GM12878 (cell line): ENCODE measurements around the gene AASDH. TPM values are rescaled to one million over a fixed set of nuclear protein-coding genes. Genes with fewer than 3 reads are reported as not detected.

ENCODE experiments used
- ATAC-seq: fragments of 200-7000 bp; cut with Tn5 transposase; 3 replicates; pipeline ENCODE4 v1.9.1; 2020; ENCODE audit warnings: mild to moderate bottlenecking, moderate library complexity
- BruUV-seq: library from RNA; stranded (reverse); fragments of 400-500 nt; replicated peaks from 2 replicates; lab custom pipeline; 2021; lab: Mats Ljungman, UMichigan
- CTCF ChIA-PET: fragments of 300-600 bp; sonication (Branson Sonifier 250); formaldehyde crosslinking; extraction: SDS; loops from one replicate; lab custom pipeline; 2021; ENCODE audit warnings: inconsistent platforms; lab: Yijun Ruan, JAX
- POLR2A ChIA-PET: fragments of 350-600 bp; formaldehyde crosslinking; extraction: SDS; loops from one replicate; lab custom pipeline; 2021; ENCODE audit warnings: inconsistent platforms; lab: Charles Lee
- RAD21 ChIA-PET: fragments of 300-600 bp; sonication (Branson Sonifier 250); formaldehyde crosslinking; loops from one replicate; lab custom pipeline; 2023; ENCODE audit warnings: antibody characterized with exemption; ENCODE audit not compliant: unreplicated experiment; lab: Charles Lee
- SMC1A ChIA-PET: fragments of 300-600 bp; sonication (Branson Sonifier 250); formaldehyde crosslinking; loops from one replicate; lab custom pipeline; 2023; ENCODE audit not compliant: unreplicated experiment, uncharacterized antibody; lab: Charles Lee
- DNase-seq: peaks from one replicate; pipeline ENCODE4 v3.0.0-alpha.2; 2011; ENCODE audit warnings: low read depth, low spot score
- FAIRE-seq: peaks from 3 replicates; lab custom pipeline; 2011; peaks lifted over from hg19 to GRCh38; lab: Jason Lieb, UNC
- H2AFZ ChIP-seq: 2 replicates; pipeline ENCODE4 v1.6.0; 2011; ENCODE audit warnings: low read depth, low read length, control low read depth; ENCODE audit not compliant: control insufficient read depth
- H3K27ac ChIP-seq: 2 replicates; pipeline ENCODE4 v1.5.1; 2011; ENCODE audit warnings: control low read depth; ENCODE audit not compliant: control insufficient read depth, insufficient read depth
- H3K27me3 ChIP-seq, 2 experiments: replicated peaks in 1 of 2; 2 replicates each; pipeline versions ENCODE4 v1.6.0 to v1.6.1; 2011; ENCODE audit warnings: low read length in 1 of 2; ENCODE audit not compliant: control insufficient read depth in 2 of 2, insufficient read depth in 2 of 2
- H3K36me3 ChIP-seq, 2 experiments: 2 replicates each; pipeline ENCODE4 v1.5.1; 2011; ENCODE audit warnings: low read length in 1 of 2; ENCODE audit not compliant: control insufficient read depth in 2 of 2, insufficient read depth in 2 of 2
- H3K4me1 ChIP-seq: 2 replicates; pipeline ENCODE4 v1.6.1; 2011; ENCODE audit warnings: mild to moderate bottlenecking, low read length, moderate library complexity, mixed read lengths; ENCODE audit not compliant: control insufficient read depth, insufficient read depth
- H3K4me2 ChIP-seq: 2 replicates; pipeline ENCODE4 v1.6.0; 2011; ENCODE audit warnings: control low read depth; ENCODE audit not compliant: control insufficient read depth, insufficient read depth
- H3K4me3 ChIP-seq: fragments of 200-600 bp; sonication (generic); 2 replicates; pipeline ENCODE4 v1.5.1; 2016
- H3K79me2 ChIP-seq: 2 replicates; pipeline ENCODE4 v1.6.0; 2011; ENCODE audit warnings: low read length; ENCODE audit not compliant: control insufficient read depth, insufficient read depth
- H3K9ac ChIP-seq: 2 replicates; pipeline ENCODE4 v1.8.0; 2011; ENCODE audit warnings: low read length, control low read depth, mixed read lengths; ENCODE audit not compliant: control insufficient read depth, insufficient read depth
- H3K9me3 ChIP-seq: replicated peaks from 3 replicates; pipeline ENCODE4 v1.5.1; 2011; ENCODE audit warnings: mild to moderate bottlenecking, low read length; ENCODE audit not compliant: control insufficient read depth, insufficient read depth
- H4K20me1 ChIP-seq: 2 replicates; pipeline ENCODE4 v1.6.0; 2011; ENCODE audit not compliant: control insufficient read depth, insufficient read depth
- BRCA1 ChIP-seq: IDR thresholded peaks from 2 replicates; pipeline ENCODE4 v1.6.1; 2011; ENCODE audit warnings: low read depth, low read length, improper control_type of control experiment
- CHD1 ChIP-seq: IDR thresholded peaks from 2 replicates; pipeline ENCODE4 v1.6.1; 2012; ENCODE audit warnings: low read depth, low read length, improper control_type of control experiment
- CREB1 ChIP-seq: IDR thresholded peaks from 2 replicates; pipeline ENCODE4 v1.6.1; 2012; ENCODE audit warnings: low read depth, mild to moderate bottlenecking, inconsistent platforms
- CUX1 ChIP-seq: IDR thresholded peaks from 2 replicates; pipeline ENCODE4 v1.6.1; 2012; ENCODE audit warnings: improper control_type of control experiment, low read depth, low read length; ENCODE audit not compliant: insufficient replicate concordance
- HDAC2 ChIP-seq: fragments of 200-600 bp; sonication (generic); IDR thresholded peaks from 2 replicates; pipeline ENCODE4 v1.6.1; 2017
- HSF1 ChIP-seq: fragments of 150-350 bp; IDR thresholded peaks from 2 replicates; pipeline ENCODE4 v1.6.1; 2014; ENCODE audit warnings: mild to moderate bottlenecking, low read depth, low read length
- IKZF1 ChIP-seq: fragments of 450-650 bp; conservative IDR thresholded peaks from 2 replicates; pipeline ENCODE4 v1.6.1; 2017; ENCODE audit warnings: antibody characterized with exemption, mild to moderate bottlenecking
- IKZF2 ChIP-seq, 2 experiments: fragments of 450-650 bp; IDR thresholded peaks; 2 replicates each; pipeline ENCODE4 v1.6.1; 2017; ENCODE audit warnings: mild to moderate bottlenecking in 2 of 2, moderate library complexity in 2 of 2
- RAD21 ChIP-seq: IDR thresholded peaks from 2 replicates; pipeline ENCODE4 v1.6.1; 2011; ENCODE audit warnings: mild to moderate bottlenecking, low read depth, low read length, moderate library complexity; ENCODE audit not compliant: insufficient read depth
- RUNX3 ChIP-seq: IDR thresholded peaks from 2 replicates; pipeline ENCODE4 v1.6.1; 2012; ENCODE audit warnings: low read length, inconsistent platforms
- SPI1 ChIP-seq: IDR thresholded peaks from 2 replicates; pipeline ENCODE4 v1.6.1; 2011; ENCODE audit warnings: low read depth, mild to moderate bottlenecking, low read length, moderate library complexity, borderline replicate concordance; ENCODE audit not compliant: insufficient read depth
- SUPT20H ChIP-seq: IDR thresholded peaks from 2 replicates; pipeline ENCODE4 v1.6.1; 2011; ENCODE audit warnings: low read depth, mild to moderate bottlenecking, low read length, moderate library complexity, borderline replicate concordance; ENCODE audit not compliant: control insufficient read depth
- ZBTB11 ChIP-seq: fragments of 450-650 bp; formaldehyde crosslinking; IDR thresholded peaks from 2 replicates; pipeline ENCODE4 v1.5.0; 2022; ENCODE audit warnings: mild to moderate bottlenecking, missing genetic modification characterization
- ZNF217 ChIP-seq: fragments of 450-650 bp; IDR thresholded peaks from 2 replicates; pipeline ENCODE4 v1.6.1; 2017; ENCODE audit warnings: antibody characterized with exemption, mild to moderate bottlenecking
- WGBS: methylation state at CpG from one replicate; pipeline ENCODE4 v1.1.6; 2016; ENCODE audit warnings: low lambda C conversion rate; ENCODE audit not compliant: insufficient replicate concordance, insufficient coverage; ENCODE audit errors: missing lambda C conversion rate; 5-methylcytosine and 5-hydroxymethylcytosine counted together
- in situ Hi-C: fragments of 300-500 bp; cut with MboI; formaldehyde crosslinking; loops from 9 replicates; pipeline ENCODE4 v1.14.3; 2018; ENCODE audit warnings: mixed read lengths
- intact Hi-C: fragments of 100-400 bp; cut with micrococcal nuclease; formaldehyde crosslinking; loops from one replicate; pipeline ENCODE4 v1.14.2; 2022; ENCODE audit not compliant: unreplicated experiment
- polyA plus RNA-seq, 11 experiments: library from polyadenylated mRNA; depleted of rRNA in 4 of 11; unstranded in 6 of 11; stranded (reverse) in 5 of 11; fragments of >200 nt; fragmentation: Nextera tagmentation in 4 of 11; fragmentation: Illumina TruSeq in 1 of 11; extraction: Ambion mirVana in 4 of 11; extraction: Trizol in 1 of 11; gene quantifications; 1 replicate in 1 of 11; 2 replicates in 10 of 11; pipeline versions ENCODE4 v1.2.1 to v1.2.3, GENCODE V29; 2011 to 2016; ENCODE audit warnings: inconsistent platforms in 2 of 11, missing spikeins in 2 of 11, low read depth in 1 of 11
- total RNA-seq, 4 experiments: library from RNA; depleted of rRNA in 3 of 4; stranded (reverse); fragments of >200 nt in 3 of 4; fragmentation: Illumina TruSeq in 1 of 4; extraction: Trizol in 1 of 4; gene quantifications; 2 replicates each; pipeline versions ENCODE4 v1.2.1 to v1.2.3, GENCODE V29; 2013 to 2021

AASDH gene
- total and polyA plus RNA-seq, 10 of the 15 experiments (the other 5 are each of a cell fraction or from before 2014, with no cell fraction given): 7.3 to 19.1 (median 11.3) TPM

GRCh38 chr4:56424176-56424575 lies 36.9 kb upstream of the AASDH start (continued):
- TF ChIP-seq CUX1 (no peak), RUNX3 (no peak), HDAC2 (no peak), CREB1 (no peak), CHD1 (no peak), RAD21 (no peak), ZNF217 (no peak)

GRCh38 chr4:56417396-56417795 lies 30.1 kb upstream of the AASDH start:
- H4K20me1 ChIP-seq: no peaks in the 10 kb centered on the region
- no peak overlapping the region for H3K4me3 ChIP-seq
- RAD21 ChIA-PET: no interaction called here
- BruUV-seq: no TSS peak
- H3K27ac ChIP-seq: no peak overlapping the region
- no peak overlapping the region for H2AFZ ChIP-seq
- in situ Hi-C loops: no loop called here
- 97% methylated on average over 3 of the region's 3 CpGs for WGBS
- 0 out of 4 replicates have a peak, but pooled peaks cover 0 to 3% of the 10 kb centered on the region in 2 experiments for H3K36me3 ChIP-seq
- no peaks in the 10 kb centered on the region for H3K27me3 ChIP-seq
- H3K9ac ChIP-seq: no peak overlapping the region
- DNase-seq: no peak
- POLR2A ChIA-PET: interaction anchor here (0.7 to 1.3 kb wide), 2 partner anchors 18 to 501 kb away, joined by 3 to 4 read pairs; partner anchors contain the start of genes PAICS and PPAT
- no peaks in the 10 kb centered on the region for H3K9me3 ChIP-seq
- SMC1A ChIA-PET: interaction anchor here (1.3 kb wide), 1 partner anchor 23 kb away, joined by 4 read pairs; no protein-coding TSS in a partner anchor
- no peak overlapping the region for H3K4me2 ChIP-seq
- no peak for ATAC-seq
- no peaks in the 10 kb centered on the region for H3K4me1 ChIP-seq
- intact Hi-C loops: no loop called here
- CTCF ChIA-PET: interaction anchor here (0.6 kb wide), 1 partner anchor 416 kb away, joined by 3 read pairs; no protein-coding TSS in a partner anchor
- H3K79me2 ChIP-seq: peaks cover 78% of the 10 kb centered on the region
- FAIRE-seq: no peak
- TF ChIP-seq IKZF2 (IDR thresholded peaks at IDR 0.05) (no peak), SUPT20H (no peak), ZBTB11 (CRISPR knock-in tag) (no peak), BRCA1 (no peak), HSF1 (no peak), SPI1 (no peak), IKZF1 (no peak)
